ENCODE results near the gene NAT8L. TPM values are rescaled to one million over a fixed set of nuclear protein-coding genes. Genes with fewer than 3 reads are reported as not detected.
"Not testable (repeated sequence)": the region's sequence is repeated elsewhere in the genome, so short reads cannot be mapped to it uniquely, and the experiment has no call there.

Gene NAT8L, protein sequence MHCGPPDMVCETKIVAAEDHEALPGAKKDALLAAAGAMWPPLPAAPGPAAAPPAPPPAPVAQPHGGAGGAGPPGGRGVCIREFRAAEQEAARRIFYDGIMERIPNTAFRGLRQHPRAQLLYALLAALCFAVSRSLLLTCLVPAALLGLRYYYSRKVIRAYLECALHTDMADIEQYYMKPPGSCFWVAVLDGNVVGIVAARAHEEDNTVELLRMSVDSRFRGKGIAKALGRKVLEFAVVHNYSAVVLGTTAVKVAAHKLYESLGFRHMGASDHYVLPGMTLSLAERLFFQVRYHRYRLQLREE
- total RNA-seq (2012; rRNA removed), result under 0.01 and 0.22 TPM in 2 replicates

DNA sequence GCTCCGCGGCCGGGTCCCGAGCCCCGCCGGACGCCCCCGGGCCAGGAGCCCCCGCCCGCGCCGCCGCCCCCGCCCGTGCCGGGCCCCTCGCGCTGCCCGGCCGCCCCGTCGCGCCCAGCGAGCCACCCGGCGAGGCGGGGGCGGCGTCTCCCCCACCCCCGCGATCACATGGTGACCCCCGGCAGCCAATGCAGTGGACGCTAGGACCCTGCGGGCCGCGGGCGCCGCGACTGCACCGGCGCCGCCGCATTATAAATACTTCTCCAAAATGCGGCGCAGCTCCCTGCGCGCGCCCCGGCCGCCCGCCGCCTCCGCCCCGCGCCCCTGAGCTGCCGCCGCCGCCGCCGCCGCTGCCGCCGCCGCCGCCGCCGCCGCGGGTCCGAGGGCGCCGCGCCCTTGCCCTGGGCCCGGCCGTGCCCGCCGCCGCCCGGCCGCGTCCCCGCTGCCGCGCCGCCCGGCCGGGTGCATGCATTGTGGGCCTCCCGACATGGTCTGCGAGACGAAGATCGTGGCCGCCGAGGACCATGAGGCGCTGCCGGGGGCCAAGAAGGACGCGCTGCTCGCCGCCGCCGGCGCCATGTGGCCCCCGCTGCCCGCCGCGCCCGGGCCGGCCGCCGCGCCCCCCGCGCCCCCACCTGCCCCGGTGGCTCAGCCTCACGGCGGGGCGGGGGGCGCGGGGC is at the start of gene NAT8L:
Gene NAT8L, plus strand, starts transcription at position 282 of the 680 bp plus-strand sequence. Its CDS starts 185 bp downstream, at position 467.
- Histone ChIP-seq H3K36me3 (ENCODE audit: insufficient read depth, low read length) (no peaks in the 10 kb centered on the region), H3K4me1 (ENCODE audit: control insufficient read depth, insufficient read depth, low read length) (no peaks in the 10 kb centered on the region), H3K9me3 (replicated peaks; ENCODE audit: low read length) (no peaks in the 10 kb centered on the region), H3K4me3 (ENCODE audit: low read length) (peak within 1 kb of the TSS; percentile 52), H3K9ac (ENCODE audit: low read depth, low read length) (no peak within 1 kb of the TSS), H3K4me2 (ENCODE audit: low read length) (peak within 1 kb of the TSS; percentile 65), H3K27me3 (ENCODE audit: control insufficient read depth, insufficient read depth, low read length) (peaks cover 27% of the 10 kb centered on the region)

DNA sequence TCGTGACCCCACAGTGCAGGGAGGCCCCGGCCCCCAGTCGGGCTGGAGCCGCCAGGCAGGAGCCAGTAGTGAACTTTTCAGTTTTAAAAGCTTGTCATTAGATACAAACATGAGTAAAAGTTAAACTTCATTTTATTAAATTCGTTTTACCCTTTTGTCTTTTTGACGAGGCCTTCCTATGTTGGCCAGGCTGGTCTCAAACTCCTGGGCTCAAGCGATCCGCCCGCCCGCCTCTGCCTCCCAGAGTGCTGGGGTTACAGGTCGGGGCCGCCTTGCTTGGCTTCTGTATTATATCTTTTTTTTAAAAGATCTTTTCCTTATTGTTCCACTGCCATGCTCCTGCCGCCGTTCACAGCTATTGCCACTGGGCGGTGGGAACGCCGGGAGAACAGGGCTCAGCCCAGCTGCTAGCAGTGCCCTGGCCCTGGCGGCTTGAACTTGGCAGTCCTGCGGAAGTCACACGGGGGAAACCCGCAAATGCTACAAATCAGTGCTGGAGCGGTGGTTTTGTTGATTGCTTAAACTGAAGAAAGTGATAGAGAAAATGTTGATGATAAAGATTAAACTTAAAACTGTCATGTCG is 49.4 kb upstream of the NAT8L start:
- Histone ChIP-seq H3K4me3 (ENCODE audit: low read length) (peak overlapping the region; percentile 100), H3K9ac (ENCODE audit: low read depth, low read length) (peak overlapping the region; percentile 97), H3K36me3 (ENCODE audit: insufficient read depth, low read length) (no peaks in the 10 kb centered on the region), H3K4me1 (ENCODE audit: control insufficient read depth, insufficient read depth, low read length) (peaks cover 18% of the 10 kb centered on the region), H3K27me3 (ENCODE audit: control insufficient read depth, insufficient read depth, low read length) (no peaks in the 10 kb centered on the region), H3K9me3 (replicated peaks; ENCODE audit: low read length) (no peaks in the 10 kb centered on the region), H3K4me2 (ENCODE audit: low read length) (peak overlapping the region; percentile 97)

DNA sequence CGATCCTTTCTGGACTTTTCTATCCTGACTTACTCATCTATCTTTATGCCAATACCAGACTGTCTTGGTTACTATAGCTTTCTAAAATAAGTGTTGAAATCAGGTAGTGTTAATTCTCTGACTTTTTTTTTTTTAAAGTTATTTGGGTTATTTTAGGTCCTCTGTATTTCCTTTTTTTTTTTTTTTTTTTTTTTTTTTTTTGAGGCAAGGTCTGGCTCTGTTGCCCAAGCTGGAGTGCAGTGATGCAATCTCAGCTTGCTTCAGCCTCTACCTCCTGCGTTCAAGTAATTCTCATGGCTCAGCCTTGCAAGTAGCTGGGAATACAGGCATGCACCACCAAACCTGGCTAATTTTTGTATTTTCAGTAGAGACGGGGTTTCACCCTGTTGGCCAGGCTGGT is 47.5 kb upstream of the NAT8L start:
- Histone ChIP-seq H3K4me3 (ENCODE audit: low read length) (no peak overlapping the region), H3K36me3 (ENCODE audit: insufficient read depth, low read length) (no peaks in the 10 kb centered on the region), H3K4me2 (ENCODE audit: low read length) (no peak overlapping the region), H3K9me3 (replicated peaks; ENCODE audit: low read length) (no peaks in the 10 kb centered on the region), H3K9ac (ENCODE audit: low read depth, low read length) (no peak overlapping the region), H3K27me3 (ENCODE audit: control insufficient read depth, insufficient read depth, low read length) (peaks cover 3% of the 10 kb centered on the region), H3K4me1 (ENCODE audit: control insufficient read depth, insufficient read depth, low read length) (peaks cover 18% of the 10 kb centered on the region)

DNA sequence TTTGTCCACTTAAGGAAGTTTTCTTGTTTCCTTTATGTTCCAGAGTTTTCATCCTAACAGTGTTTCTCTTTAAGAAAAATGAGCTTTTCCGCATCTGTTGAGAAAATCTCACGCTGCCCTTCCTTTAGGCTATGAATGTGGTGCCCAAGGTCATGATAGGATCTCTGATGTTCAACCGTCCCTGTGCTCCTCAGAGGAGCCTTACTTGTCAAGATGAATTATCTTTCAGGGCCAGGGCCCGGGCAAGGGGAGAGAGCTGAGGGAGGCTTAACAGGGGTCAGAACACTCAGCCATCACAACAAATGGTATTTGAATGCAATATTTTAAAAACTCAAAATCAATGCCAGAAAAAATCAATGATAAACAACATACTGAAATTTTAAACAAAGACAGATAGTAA is 44.1 kb upstream of the NAT8L start:
- H3K9me3 ChIP-seq (replicated peaks; ENCODE audit: low read length), result no peaks in the 10 kb centered on the region
- H3K9ac ChIP-seq (ENCODE audit: low read depth, low read length), result no peak overlapping the region
- peaks cover 10% of the 10 kb centered on the region for H3K27me3 ChIP-seq (ENCODE audit: control insufficient read depth, insufficient read depth, low read length)
- peaks cover under 1% of the 10 kb centered on the region for H3K4me1 ChIP-seq (ENCODE audit: control insufficient read depth, insufficient read depth, low read length)
- H3K4me2 ChIP-seq (ENCODE audit: low read length), result no peak overlapping the region
- H3K36me3 ChIP-seq (ENCODE audit: insufficient read depth, low read length), result no peaks in the 10 kb centered on the region
- H3K4me3 ChIP-seq (ENCODE audit: low read length), result no peak overlapping the region

DNA sequence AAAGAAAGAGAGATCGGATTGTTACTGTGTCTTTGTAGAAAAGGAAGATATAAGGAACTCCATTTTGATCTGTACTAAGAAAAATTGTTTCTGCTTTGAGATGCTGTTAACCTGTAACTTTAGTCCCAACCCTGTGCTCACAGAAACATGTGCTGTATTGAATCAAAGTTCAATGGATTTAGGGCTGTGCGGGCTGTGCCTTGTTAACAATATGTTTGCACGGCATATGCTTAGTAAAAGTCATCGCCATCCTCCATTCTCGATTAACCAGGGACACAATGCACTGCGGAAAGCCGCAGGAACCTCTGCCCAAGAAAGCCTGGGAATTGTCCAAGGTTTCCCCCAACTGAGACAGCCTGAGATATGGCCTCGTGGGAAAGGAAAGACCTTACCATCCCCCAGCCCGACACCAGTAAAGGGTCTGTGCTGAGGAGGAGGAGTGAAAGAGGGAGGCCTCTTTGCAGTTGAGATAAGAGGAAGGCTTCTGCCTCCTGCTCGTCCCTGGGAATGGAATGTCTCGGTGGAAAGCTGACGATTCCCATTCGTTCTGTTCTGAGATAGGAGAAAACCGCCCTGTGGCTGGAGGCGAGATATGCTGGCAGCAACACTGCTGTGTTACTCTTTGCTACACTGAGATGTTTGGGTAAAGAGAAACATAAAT is 37.6 kb upstream of the NAT8L start:
- H3K27me3 ChIP-seq (ENCODE audit: control insufficient read depth, insufficient read depth, low read length), result peaks cover 27% of the 10 kb centered on the region
- H3K36me3 ChIP-seq (ENCODE audit: insufficient read depth, low read length); H3K9me3 ChIP-seq (replicated peaks; ENCODE audit: low read length); H3K9ac ChIP-seq (ENCODE audit: low read depth, low read length); H3K4me2 ChIP-seq (ENCODE audit: low read length); H3K4me1 ChIP-seq (ENCODE audit: control insufficient read depth, insufficient read depth, low read length); H3K4me3 ChIP-seq (ENCODE audit: low read length): not testable (repeated sequence)

DNA sequence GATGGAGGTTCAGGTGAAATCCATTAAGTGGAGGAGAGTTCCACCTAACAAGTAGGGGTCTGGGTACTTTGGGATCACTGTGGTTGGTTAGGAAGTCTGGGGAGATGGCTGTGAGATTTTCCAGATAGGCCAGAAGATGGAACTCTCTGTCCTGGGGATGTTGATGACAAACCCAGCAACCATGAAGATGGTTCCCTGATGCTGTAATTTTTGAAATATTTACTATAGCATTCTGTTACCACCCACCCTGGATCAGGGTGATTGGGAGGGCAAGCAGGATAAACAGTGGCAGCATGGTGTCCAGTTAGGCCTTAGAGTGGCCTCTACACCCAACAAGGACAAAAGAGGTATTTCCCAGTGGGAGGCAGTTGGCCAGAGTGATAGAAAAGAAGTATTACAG is 34.4 kb upstream of the NAT8L start:
- Histone ChIP-seq H3K36me3 (ENCODE audit: insufficient read depth, low read length) (no peaks in the 10 kb centered on the region), H3K27me3 (ENCODE audit: control insufficient read depth, insufficient read depth, low read length) (peaks cover 22% of the 10 kb centered on the region), H3K9me3 (replicated peaks; ENCODE audit: low read length) (no peaks in the 10 kb centered on the region), H3K9ac (ENCODE audit: low read depth, low read length) (no peak overlapping the region), H3K4me3 (ENCODE audit: low read length) (no peak overlapping the region), H3K4me1 (ENCODE audit: control insufficient read depth, insufficient read depth, low read length) (peaks cover 8% of the 10 kb centered on the region), H3K4me2 (ENCODE audit: low read length) (no peak overlapping the region)

DNA sequence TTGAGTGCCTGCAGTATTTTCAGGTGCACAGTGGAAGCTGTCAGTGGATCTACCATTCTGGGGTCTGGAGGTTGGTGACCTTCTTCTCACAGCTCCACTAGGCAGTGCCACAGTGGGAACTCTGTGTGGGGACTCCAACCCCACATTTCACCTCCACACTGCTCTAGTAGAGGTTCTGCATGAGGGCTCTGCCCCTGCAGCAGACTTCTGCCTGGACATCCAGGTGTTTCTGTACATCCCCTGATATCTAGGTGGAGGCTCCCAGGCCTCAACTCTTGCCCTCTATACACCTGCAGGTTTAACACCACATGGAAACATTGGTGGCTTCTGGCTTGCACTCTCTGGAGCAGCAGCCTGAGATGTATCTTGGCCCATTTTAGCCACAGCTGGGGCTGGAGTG is 33.3 kb upstream of the NAT8L start:
- H3K36me3 ChIP-seq (ENCODE audit: insufficient read depth, low read length), result no peaks in the 10 kb centered on the region
- H3K4me1 ChIP-seq (ENCODE audit: control insufficient read depth, insufficient read depth, low read length), result peaks cover 8% of the 10 kb centered on the region
- no peak overlapping the region for H3K4me3 ChIP-seq (ENCODE audit: low read length)
- H3K9ac ChIP-seq (ENCODE audit: low read depth, low read length), result no peak overlapping the region
- H3K9me3 ChIP-seq (replicated peaks; ENCODE audit: low read length), result no peaks in the 10 kb centered on the region
- H3K27me3 ChIP-seq (ENCODE audit: control insufficient read depth, insufficient read depth, low read length), result peaks cover 31% of the 10 kb centered on the region
- H3K4me2 ChIP-seq (ENCODE audit: low read length), result no peak overlapping the region

DNA sequence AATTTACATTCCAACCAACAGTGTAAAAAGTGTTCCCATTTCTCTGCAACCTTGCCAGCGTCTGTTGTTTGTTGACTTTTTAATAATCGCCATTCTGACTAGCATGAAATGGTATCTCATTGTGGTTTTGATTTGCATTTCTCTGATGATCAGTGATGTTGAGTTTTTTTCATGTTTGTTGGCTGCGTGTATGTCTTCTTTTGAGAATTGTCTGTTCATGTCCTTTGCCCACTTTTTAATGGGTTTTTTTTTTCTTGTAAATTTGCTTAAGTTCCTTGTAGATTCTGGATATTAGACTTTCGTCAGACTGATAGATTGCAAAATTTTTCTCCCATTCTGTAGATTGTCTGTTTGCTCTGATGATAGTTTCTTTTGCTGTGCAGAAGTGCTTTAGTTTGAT is 32.0 kb upstream of the NAT8L start:
- H3K36me3 ChIP-seq (ENCODE audit: insufficient read depth, low read length); H3K9me3 ChIP-seq (replicated peaks; ENCODE audit: low read length); H3K4me3 ChIP-seq (ENCODE audit: low read length); H3K4me2 ChIP-seq (ENCODE audit: low read length); H3K4me1 ChIP-seq (ENCODE audit: control insufficient read depth, insufficient read depth, low read length); H3K9ac ChIP-seq (ENCODE audit: low read depth, low read length): not testable (repeated sequence)
- H3K27me3 ChIP-seq (ENCODE audit: control insufficient read depth, insufficient read depth, low read length), result peaks cover 26% of the 10 kb centered on the region

DNA sequence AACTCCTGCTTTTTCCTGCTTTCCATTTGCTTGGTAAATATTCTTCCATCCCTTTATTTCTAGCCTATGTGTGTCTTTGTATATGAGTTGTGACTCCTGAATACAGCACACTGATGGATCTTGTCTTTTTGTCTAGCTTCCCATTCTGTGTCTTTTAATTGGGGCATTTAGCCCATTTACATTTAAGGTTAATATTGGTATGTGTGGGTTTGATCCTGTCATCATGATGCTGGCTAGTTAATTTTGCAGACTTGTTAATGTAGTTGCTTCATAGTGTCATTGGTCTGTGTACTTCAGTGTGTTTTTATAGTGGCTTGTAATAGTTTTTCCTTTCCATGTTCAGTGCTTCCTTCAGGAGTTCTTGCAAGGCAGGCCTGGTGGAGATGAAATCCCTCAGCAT is 28.0 kb upstream of the NAT8L start:
- H3K27me3 ChIP-seq (ENCODE audit: control insufficient read depth, insufficient read depth, low read length), result peaks cover 45% of the 10 kb centered on the region
- not testable (repeated sequence) for H3K9me3 ChIP-seq (replicated peaks; ENCODE audit: low read length); H3K4me1 ChIP-seq (ENCODE audit: control insufficient read depth, insufficient read depth, low read length); H3K36me3 ChIP-seq (ENCODE audit: insufficient read depth, low read length); H3K4me3 ChIP-seq (ENCODE audit: low read length); H3K9ac ChIP-seq (ENCODE audit: low read depth, low read length); H3K4me2 ChIP-seq (ENCODE audit: low read length)

DNA sequence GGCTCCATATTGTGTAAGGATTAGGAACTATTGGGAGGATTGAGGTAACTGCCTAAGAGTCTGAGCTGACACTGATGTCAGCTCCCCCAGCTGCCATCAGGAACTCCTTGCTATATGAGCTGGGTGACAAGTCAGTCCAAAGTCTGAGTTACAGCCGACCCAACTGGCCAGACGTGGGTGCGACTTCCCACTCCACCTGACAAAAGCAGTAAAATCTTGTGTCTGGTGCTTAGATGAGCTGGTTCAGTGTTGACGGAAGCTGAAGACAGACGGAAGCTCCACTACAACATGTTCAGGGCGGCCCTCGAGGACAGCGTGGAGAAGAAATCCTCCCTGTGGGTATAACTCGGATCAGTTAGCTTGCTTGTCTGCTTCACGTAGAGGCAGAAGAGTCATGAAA is 22.8 kb upstream of the NAT8L start:
- no peaks in the 10 kb centered on the region for H3K9me3 ChIP-seq (replicated peaks; ENCODE audit: low read length)
- H3K9ac ChIP-seq (ENCODE audit: low read depth, low read length), result no peak overlapping the region
- H3K4me1 ChIP-seq (ENCODE audit: control insufficient read depth, insufficient read depth, low read length), result peaks cover 4% of the 10 kb centered on the region
- H3K4me2 ChIP-seq (ENCODE audit: low read length), result no peak overlapping the region
- H3K27me3 ChIP-seq (ENCODE audit: control insufficient read depth, insufficient read depth, low read length), result peaks cover 54% of the 10 kb centered on the region
- no peaks in the 10 kb centered on the region for H3K36me3 ChIP-seq (ENCODE audit: insufficient read depth, low read length)
- H3K4me3 ChIP-seq (ENCODE audit: low read length), result no peak overlapping the region

DNA sequence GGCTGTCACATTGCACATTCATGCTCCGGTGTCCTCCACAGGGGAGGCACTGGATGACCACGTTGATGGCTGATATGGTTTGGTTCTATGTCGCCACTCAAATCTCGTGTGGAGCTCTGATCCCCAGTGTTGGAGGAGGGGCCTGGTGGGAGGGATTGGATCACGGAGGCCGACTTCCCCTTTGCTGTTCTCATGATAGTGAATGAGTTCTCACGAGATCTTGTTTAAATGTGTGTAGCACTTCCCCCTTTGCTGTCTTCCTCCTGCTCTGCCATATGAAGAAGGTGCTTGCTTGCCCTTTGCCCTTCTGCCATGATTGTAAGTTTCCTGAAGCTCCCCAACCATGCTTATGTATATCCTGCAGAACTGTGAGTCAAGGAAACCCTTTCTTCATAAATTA is 22.3 kb upstream of the NAT8L start:
- no peak overlapping the region for H3K4me2 ChIP-seq (ENCODE audit: low read length)
- no peaks in the 10 kb centered on the region for H3K9me3 ChIP-seq (replicated peaks; ENCODE audit: low read length)
- H3K4me3 ChIP-seq (ENCODE audit: low read length), result no peak overlapping the region
- peaks cover 57% of the 10 kb centered on the region for H3K27me3 ChIP-seq (ENCODE audit: control insufficient read depth, insufficient read depth, low read length)
- H3K4me1 ChIP-seq (ENCODE audit: control insufficient read depth, insufficient read depth, low read length), result peaks cover 8% of the 10 kb centered on the region
- H3K9ac ChIP-seq (ENCODE audit: low read depth, low read length), result no peak overlapping the region
- no peaks in the 10 kb centered on the region for H3K36me3 ChIP-seq (ENCODE audit: insufficient read depth, low read length)
